ENCODE results near the gene PAX2.

DNA sequence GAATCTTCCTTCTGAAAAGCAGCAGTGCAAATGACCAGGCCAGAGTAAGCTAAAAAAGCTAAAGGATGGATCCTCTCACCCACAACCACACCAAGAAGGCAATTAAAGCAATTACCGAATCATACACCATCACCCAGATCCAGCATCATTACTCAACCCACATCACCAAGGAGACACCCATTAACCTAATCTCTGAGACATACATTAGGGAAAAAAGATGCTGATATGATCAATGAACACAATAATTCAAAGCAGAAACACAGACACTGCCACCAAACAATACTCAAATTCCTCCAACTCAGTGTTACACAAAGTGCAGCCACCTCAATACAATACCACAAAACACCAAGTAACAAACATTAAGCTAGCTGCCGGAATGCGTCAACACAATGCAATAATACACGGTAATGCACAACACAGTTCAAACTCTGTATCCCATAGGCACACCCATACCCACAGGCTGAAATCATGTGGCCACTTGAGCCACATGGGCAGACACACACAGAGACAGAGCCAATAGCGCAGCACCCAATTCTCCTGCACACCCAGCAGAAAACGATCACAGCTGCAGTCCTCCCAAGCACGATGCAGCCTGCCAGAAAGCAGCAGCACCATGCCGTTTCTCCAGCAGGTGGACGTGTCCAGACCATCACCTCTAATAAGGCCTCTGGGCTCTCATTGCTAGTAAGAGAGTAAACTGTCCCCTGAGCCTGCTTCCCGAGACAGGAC is 21.5 kb downstream of the PAX2 start:
- TF ChIP-seq ETV6 (CRISPR knock-in tag; IDR thresholded peaks at IDR 0.05): no peak
- TF ChIP-seq, protein P1, sequence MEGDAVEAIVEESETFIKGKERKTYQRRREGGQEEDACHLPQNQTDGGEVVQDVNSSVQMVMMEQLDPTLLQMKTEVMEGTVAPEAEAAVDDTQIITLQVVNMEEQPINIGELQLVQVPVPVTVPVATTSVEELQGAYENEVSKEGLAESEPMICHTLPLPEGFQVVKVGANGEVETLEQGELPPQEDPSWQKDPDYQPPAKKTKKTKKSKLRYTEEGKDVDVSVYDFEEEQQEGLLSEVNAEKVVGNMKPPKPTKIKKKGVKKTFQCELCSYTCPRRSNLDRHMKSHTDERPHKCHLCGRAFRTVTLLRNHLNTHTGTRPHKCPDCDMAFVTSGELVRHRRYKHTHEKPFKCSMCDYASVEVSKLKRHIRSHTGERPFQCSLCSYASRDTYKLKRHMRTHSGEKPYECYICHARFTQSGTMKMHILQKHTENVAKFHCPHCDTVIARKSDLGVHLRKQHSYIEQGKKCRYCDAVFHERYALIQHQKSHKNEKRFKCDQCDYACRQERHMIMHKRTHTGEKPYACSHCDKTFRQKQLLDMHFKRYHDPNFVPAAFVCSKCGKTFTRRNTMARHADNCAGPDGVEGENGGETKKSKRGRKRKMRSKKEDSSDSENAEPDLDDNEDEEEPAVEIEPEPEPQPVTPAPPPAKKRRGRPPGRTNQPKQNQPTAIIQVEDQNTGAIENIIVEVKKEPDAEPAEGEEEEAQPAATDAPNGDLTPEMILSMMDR (IDR thresholded peaks at IDR 0.05): no peak
- TF ChIP-seq NFE2L1 (CRISPR knock-in tag; IDR thresholded peaks at IDR 0.05): no peak
- no peak for TF ChIP-seq ZNF671 (CRISPR knock-in tag; IDR thresholded peaks at IDR 0.05)

All from WTC11 (cell line).